Adrenal gland (tissue), 5 donors: Measurements from ENCODE around the gene MYBBP1A.

ENCODE experiments used
- POLR2A ChIP-seq, 2 donors: fragments of 450-650 bp; IDR thresholded peaks; one replicate each; pipeline ENCODE4 v1.6.1; 2017; ENCODE audit warnings: antibody characterized with exemption in 2 of 2, mild to moderate bottlenecking in 2 of 2, moderate library complexity in 1 of 2
- TF ChIP-seq, protein P1 (sequence below), 6 experiments: fragments of 450-650 bp in 4 of 6; fragments of 200-600 bp in 2 of 6; sonication (generic) in 1 of 6; IDR thresholded peaks; 1 replicate in 5 of 6; 2 replicates in 1 of 6; pipeline versions ENCODE4 v1.5.1 to v1.8.0; 2016 to 2021; ENCODE audit warnings: antibody characterized with exemption in 6 of 6, mild to moderate bottlenecking in 2 of 6, moderate library complexity in 1 of 6
- donor health status: DM: no; HTN: no; CAD: no.

GRCh38 chr17:4586043-4586442, 30.9 kb upstream of the MYBBP1A start:
- TF ChIP-seq, protein P1, sequence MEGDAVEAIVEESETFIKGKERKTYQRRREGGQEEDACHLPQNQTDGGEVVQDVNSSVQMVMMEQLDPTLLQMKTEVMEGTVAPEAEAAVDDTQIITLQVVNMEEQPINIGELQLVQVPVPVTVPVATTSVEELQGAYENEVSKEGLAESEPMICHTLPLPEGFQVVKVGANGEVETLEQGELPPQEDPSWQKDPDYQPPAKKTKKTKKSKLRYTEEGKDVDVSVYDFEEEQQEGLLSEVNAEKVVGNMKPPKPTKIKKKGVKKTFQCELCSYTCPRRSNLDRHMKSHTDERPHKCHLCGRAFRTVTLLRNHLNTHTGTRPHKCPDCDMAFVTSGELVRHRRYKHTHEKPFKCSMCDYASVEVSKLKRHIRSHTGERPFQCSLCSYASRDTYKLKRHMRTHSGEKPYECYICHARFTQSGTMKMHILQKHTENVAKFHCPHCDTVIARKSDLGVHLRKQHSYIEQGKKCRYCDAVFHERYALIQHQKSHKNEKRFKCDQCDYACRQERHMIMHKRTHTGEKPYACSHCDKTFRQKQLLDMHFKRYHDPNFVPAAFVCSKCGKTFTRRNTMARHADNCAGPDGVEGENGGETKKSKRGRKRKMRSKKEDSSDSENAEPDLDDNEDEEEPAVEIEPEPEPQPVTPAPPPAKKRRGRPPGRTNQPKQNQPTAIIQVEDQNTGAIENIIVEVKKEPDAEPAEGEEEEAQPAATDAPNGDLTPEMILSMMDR (IDR thresholded peaks at IDR 0.05), result no peak
- TF ChIP-seq POLR2A (IDR thresholded peaks at IDR 0.05), result no peak
